Breast epithelium (tissue), 4 donors: ENCODE data around the gene CRIM1. TPM values are rescaled to one million over a fixed set of nuclear protein-coding genes. Genes with fewer than 3 reads are reported as not detected.

Source experiments
- DNase-seq, 2 donors: peaks; one replicate each; pipeline ENCODE4 v3.0.0-alpha.2; 2019; ENCODE audit warnings: low spot score in 2 of 2
- H3K27ac ChIP-seq, 2 donors: fragments of 200-600 bp; sonication (generic) in 1 of 2; one replicate each; pipeline ENCODE4 v1.5.1; 2016 to 2019; ENCODE audit warnings: mild to moderate bottlenecking in 1 of 2
- H3K27me3 ChIP-seq, 2 donors: fragments of 200-600 bp; sonication (generic) in 1 of 2; one replicate each; pipeline versions ENCODE4 v1.5.1 to v1.6.0; 2017 to 2019; ENCODE audit warnings: control low read depth in 1 of 2, mild to moderate bottlenecking in 1 of 2
- H3K36me3 ChIP-seq: fragments of 200-600 bp; one replicate; pipeline ENCODE4 v1.5.1; 2019
- H3K4me1 ChIP-seq, 2 donors: fragments of 200-600 bp; sonication (generic); one replicate each; pipeline ENCODE4 v1.5.1; 2016 to 2019; ENCODE audit warnings: control low read depth in 1 of 2
- H3K4me3 ChIP-seq, 3 donors: fragments of 200-600 bp; sonication (generic); 1 replicate in 2 of 3; 2 replicates in 1 of 3; pipeline ENCODE4 v1.5.1; 2016 to 2019; ENCODE audit warnings: mild to moderate bottlenecking in 3 of 3, moderate library complexity in 2 of 3
- H3K9me3 ChIP-seq, 2 donors: fragments of 200-600 bp; sonication (generic) in 1 of 2; one replicate each; pipeline ENCODE4 v1.5.1; 2016 to 2019; ENCODE audit warnings: control low read depth in 1 of 2
- POLR2A ChIP-seq: fragments of 450-650 bp; IDR thresholded peaks from one replicate; pipeline ENCODE4 v1.6.1; 2016; ENCODE audit warnings: antibody characterized with exemption, mild to moderate bottlenecking, moderate library complexity
- POLR2AphosphoS5 ChIP-seq, 3 donors: sonication (generic); formaldehyde crosslinking; IDR thresholded peaks; one replicate each; pipeline ENCODE4 v1.6.1; 2017; ENCODE audit warnings: antibody characterized with exemption in 3 of 3
- intact Hi-C: fragments of 100-400 bp; cut with DNase I; formaldehyde crosslinking; loops from one replicate; pipeline ENCODE4 v1.15.1; 2023; ENCODE audit warnings: low total_unique reads
- total RNA-seq, 3 donors: library from RNA; depleted of rRNA; stranded (reverse); fragments of >200 nt; gene quantifications; one replicate each; pipeline ENCODE4 v1.1.0, GENCODE V29; 2016
- TF ChIP-seq, protein P1 (sequence below), 3 donors: fragments of 450-650 bp; IDR thresholded peaks; one replicate each; pipeline ENCODE4 v1.5.1; 2016 to 2017; ENCODE audit warnings: antibody characterized with exemption in 3 of 3, mild to moderate bottlenecking in 3 of 3, moderate library complexity in 3 of 3

CRIM1 gene
- total RNA-seq, 3 donors from 2014 or later, result 166 to 187 (median 178) TPM

DNA sequence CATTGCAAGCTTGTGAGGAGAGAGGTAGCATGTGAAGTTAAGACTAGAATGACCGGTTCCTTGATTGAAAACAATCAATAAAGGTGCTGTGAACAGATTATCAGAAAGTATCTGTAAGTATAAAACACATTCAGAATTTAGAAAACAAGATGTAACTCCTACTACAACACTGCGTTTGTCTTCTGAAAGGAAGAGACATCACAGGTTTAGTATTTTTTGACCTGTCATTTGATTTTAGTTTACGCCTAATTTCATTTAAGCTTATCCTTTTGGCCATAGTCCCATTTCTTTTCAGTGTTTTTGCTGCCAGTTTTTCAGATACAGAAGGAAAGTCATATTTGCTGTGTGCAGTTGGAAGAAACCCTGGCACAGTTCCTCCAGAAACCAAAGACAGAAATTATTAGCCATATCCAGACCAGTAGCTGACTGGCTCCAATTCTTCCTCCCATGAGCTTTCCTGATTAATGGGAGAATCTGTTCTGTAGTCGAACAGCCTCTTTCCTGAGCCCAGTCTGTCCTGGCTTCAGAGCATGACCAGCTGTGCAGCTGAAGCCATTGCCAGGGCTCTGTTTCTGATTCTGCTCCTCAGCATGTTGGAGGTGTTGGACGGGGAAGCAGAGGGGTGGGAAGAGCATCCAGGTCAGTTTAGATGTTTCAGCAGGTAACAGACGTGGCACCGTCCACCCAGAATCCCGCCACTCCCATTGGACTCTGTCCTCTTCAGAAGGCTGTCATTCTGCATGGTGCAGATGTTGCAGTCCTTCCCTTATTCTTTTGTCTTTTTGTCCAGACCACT, 61.0 kb downstream of the CRIM1 start:
- no peak for DNase-seq
- H3K36me3 ChIP-seq, result no peaks in the 10 kb centered on the region
- intact Hi-C loops, result loop anchor here (10.0 kb wide), 1 partner anchor 1118 kb away; no protein-coding TSS in a partner anchor
- H3K9me3 ChIP-seq, result no peaks in the 10 kb centered on the region
- no peak overlapping the region for H3K4me3 ChIP-seq
- TF ChIP-seq, protein P1, sequence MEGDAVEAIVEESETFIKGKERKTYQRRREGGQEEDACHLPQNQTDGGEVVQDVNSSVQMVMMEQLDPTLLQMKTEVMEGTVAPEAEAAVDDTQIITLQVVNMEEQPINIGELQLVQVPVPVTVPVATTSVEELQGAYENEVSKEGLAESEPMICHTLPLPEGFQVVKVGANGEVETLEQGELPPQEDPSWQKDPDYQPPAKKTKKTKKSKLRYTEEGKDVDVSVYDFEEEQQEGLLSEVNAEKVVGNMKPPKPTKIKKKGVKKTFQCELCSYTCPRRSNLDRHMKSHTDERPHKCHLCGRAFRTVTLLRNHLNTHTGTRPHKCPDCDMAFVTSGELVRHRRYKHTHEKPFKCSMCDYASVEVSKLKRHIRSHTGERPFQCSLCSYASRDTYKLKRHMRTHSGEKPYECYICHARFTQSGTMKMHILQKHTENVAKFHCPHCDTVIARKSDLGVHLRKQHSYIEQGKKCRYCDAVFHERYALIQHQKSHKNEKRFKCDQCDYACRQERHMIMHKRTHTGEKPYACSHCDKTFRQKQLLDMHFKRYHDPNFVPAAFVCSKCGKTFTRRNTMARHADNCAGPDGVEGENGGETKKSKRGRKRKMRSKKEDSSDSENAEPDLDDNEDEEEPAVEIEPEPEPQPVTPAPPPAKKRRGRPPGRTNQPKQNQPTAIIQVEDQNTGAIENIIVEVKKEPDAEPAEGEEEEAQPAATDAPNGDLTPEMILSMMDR (IDR thresholded peaks at IDR 0.05), result no peak
- TF ChIP-seq POLR2A, result no peak
- TF ChIP-seq POLR2AphosphoS5 (IDR thresholded peaks at IDR 0.05), result no peak
- H3K4me1 ChIP-seq, result peaks cover 3 to 14% of the 10 kb centered on the region in 2 donors
- H3K27me3 ChIP-seq, result no peaks in the 10 kb centered on the region
- peak overlapping the region; percentile 4 to 31 for H3K27ac ChIP-seq

DNA sequence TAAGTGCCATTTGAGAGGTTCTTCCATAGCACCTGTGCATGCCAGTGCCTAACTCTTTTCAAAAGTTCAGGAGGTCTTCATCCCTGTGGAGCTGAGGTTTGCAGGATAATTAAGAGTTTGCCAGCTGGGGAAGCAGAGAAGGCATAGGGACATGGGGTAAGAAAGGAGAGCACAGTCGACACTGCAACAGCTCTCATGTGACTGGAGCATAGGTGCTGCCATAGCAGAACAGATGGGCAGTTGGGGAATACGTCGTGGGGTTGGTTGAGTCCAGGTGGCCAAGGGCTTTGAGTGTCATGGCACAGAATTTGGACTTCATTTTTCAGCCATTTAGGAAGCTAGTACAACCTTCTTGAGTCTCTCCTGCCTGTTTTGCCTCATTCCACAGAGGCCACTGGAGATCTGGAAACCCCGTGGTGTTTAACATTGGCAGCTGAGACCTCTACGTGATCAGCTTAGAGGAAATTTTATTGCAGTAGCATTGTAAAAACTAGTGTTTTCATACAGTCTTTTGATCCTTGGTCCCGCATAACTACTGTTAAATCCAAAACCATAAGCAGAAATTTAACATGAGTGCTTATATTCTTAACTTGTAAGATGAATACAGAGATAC, 65.1 kb downstream of the CRIM1 start:
- DNase-seq, result no peak
- H3K9me3 ChIP-seq, result no peaks in the 10 kb centered on the region
- H3K27ac ChIP-seq, result peak overlapping the region in 1 of 2 donors; percentile 2
- H3K36me3 ChIP-seq, result no peaks in the 10 kb centered on the region
- TF ChIP-seq POLR2AphosphoS5 (IDR thresholded peaks at IDR 0.05) (no peak), POLR2A (no peak)
- TF ChIP-seq, protein P1 (IDR thresholded peaks at IDR 0.05), result no peak
- H3K27me3 ChIP-seq, result no peaks in the 10 kb centered on the region
- peaks cover 3 to 14% of the 10 kb centered on the region in 2 donors for H3K4me1 ChIP-seq
- no peak overlapping the region for H3K4me3 ChIP-seq
- intact Hi-C loops, result no loop called here

DNA sequence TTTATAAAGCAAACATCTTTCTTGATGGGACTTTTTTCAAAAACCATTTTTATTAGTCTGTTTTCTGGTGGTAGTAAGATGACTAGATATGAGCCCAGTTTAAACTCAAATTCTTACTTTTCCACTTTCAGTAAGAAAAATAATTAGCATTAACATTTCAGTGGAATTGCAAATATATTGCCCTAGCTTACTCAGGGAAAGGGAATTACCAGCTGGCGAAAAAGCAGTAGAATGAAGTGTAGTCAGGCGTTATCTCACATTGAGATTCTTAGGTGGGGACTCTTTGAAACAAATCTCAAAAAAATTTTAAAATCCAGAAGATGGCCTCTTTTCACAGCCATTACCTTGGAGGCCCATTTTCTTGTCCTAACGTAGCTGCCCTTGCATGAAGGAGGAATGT, 65.8 kb downstream of the CRIM1 start:
- Histone ChIP-seq H3K36me3 (no peaks in the 10 kb centered on the region), H3K27me3 (no peaks in the 10 kb centered on the region), H3K4me1 (peaks cover 3 to 13% of the 10 kb centered on the region in 2 donors), H3K27ac (no peak overlapping the region), H3K9me3 (no peaks in the 10 kb centered on the region), H3K4me3 (no peak overlapping the region)
- DNase-seq, result no peak
- intact Hi-C loops, result no loop called here
- no peak for TF ChIP-seq POLR2AphosphoS5 (IDR thresholded peaks at IDR 0.05)
- no peak for TF ChIP-seq POLR2A
- TF ChIP-seq, protein P1 (IDR thresholded peaks at IDR 0.05), result no peak

DNA sequence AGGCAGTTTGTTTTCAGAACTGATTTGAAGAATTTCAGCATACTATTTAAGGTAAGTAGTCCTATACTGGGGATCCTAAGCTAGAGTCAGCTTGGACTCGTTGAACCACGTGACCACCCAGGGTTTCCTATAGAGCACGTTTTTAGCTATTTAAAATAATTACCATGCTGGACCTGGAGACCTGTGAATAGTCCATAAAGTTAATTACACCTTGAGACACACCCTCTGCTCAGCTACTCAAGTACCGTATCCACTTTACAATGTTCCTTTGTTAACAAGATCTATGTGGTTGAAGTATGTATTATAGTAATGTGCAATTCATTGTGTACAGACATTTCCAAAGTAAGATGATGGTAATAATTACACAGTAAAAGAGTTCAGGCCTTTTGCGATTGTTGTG, 67.6 kb downstream of the CRIM1 start:
- TF ChIP-seq POLR2A (no peak), POLR2AphosphoS5 (IDR thresholded peaks at IDR 0.05) (no peak)
- TF ChIP-seq, protein P1 (IDR thresholded peaks at IDR 0.05), result no peak
- H3K36me3 ChIP-seq, result no peaks in the 10 kb centered on the region
- no peaks in the 10 kb centered on the region for H3K27me3 ChIP-seq
- no peak overlapping the region for H3K4me3 ChIP-seq
- no peaks in the 10 kb centered on the region for H3K9me3 ChIP-seq
- no peaks in the 10 kb centered on the region for H3K4me1 ChIP-seq
- no peak for DNase-seq
- peak overlapping the region in 1 of 2 donors; percentile 14 for H3K27ac ChIP-seq
- intact Hi-C loops, result loop anchor here (1.0 kb wide), 1 partner anchor 9 kb away; no protein-coding TSS in a partner anchor

DNA sequence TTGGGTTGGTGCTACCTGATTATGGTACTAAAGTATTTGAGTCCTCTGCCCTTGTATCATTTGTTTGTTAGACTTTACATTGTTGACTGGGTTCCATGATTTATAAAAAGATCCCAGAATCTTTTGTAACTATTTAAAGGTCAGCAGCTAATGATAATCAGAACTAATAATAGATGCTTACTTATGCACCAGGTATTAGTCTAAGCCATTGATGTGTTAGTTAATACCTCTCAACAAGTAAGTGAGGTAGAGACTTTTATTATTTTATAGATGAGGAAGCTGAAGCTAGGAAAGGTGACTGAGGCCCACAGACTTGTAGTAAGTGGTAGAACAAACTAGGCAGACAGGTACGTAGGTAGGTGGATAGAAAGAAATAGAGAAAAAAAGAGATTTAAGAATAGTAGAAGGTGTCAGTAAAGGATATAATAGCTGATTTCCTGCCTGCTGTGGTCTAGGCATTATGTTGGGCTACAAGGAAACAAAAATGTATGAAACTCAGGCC, 68.1 kb downstream of the CRIM1 start:
- Histone ChIP-seq H3K36me3 (no peaks in the 10 kb centered on the region), H3K27ac (no peak overlapping the region), H3K27me3 (no peaks in the 10 kb centered on the region), H3K9me3 (no peaks in the 10 kb centered on the region), H3K4me1 (no peaks in the 10 kb centered on the region), H3K4me3 (no peak overlapping the region)
- TF ChIP-seq POLR2A (no peak), POLR2AphosphoS5 (IDR thresholded peaks at IDR 0.05) (no peak)
- TF ChIP-seq, protein P1 (IDR thresholded peaks at IDR 0.05), result no peak
- no peak for DNase-seq
- intact Hi-C loops, result loop anchor here (1.0 kb wide), 1 partner anchor 9 kb away; no protein-coding TSS in a partner anchor
